GM18873 (cell line): ENCODE results near the gene GMEB1.
"Not testable (repeated sequence)": the region's sequence is repeated elsewhere in the genome, so short reads cannot be mapped to it uniquely, and the experiment has no call there.

Experiments used
- ATAC-seq: cut with Tn5 transposase; IDR thresholded peaks from one replicate; pipeline ENCODE4 v1.9.1; 2021; ENCODE audit warnings: mild to moderate bottlenecking, moderate library complexity, moderate number of reproducible peaks; ENCODE audit not compliant: unreplicated experiment, low FRiP score

Gene GMEB1

DNA sequence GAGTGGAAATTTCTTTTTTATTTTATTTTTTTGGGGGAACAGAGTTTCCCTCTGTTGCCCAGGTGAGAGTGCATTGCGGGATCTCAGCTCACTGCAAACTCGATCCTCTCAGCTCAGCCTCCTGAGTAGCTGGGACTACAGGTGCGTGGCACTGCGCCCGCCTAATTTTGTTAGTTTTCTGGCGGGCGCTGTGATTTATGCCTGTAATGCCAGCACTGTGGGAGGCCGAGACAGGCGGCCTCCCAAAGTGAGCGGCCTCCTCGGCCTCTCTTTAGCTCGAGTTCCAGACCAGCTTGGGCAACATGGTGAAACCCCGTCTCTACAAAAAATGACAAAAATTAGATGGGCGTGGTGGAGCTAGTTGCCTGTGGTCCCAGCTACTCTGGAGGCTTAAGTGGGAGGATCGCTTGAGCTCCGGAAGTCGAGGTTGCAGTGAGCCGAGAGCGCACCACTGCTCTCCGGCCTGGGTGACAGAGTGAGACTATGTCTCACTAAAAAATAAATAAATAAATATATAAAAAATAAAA lies 2.7 kb downstream of the GMEB1 start:
- no peak for ATAC-seq

DNA sequence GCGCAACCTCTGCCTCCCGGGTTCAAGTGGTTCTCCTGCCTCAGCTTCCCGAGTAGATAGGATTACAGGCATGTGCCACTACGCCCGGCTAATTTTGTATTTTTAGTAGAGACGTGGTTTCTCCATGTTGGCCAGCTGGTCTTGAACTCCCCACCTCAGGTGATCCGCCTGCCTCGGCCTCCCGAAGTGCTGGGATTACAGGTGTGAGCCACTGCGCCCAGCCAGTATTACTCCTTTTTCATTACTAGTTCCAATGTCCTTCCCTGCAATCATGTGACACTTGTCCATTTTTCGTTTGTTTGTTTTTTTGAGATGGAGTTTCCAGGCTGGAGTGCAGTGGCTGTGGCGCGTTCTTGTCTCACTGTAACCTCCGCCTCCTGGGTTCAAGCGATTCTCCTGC lies 4.4 kb downstream of the GMEB1 start:
- not testable (repeated sequence) for ATAC-seq

DNA sequence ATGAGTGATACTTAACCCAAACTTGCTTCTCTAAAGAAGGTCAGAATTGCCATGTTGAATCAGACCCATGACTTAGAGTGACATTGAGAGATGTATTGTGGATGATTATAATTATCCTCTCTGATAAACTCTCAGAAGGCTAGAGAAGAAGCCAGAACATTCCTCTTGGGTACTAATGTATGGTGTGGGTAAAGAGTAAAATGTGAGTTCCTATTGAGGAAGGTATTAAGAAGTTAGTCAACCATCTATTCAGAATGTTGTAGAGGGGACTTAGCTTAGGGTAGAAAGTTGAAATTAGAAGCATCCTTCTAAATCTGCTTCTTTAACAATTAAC lies 7.3 kb downstream of the GMEB1 start:
- ATAC-seq, result no peak

GRCh38 chr1:28680151-28680550 lies 11.6 kb downstream of the GMEB1 start:
- no peak for ATAC-seq

DNA sequence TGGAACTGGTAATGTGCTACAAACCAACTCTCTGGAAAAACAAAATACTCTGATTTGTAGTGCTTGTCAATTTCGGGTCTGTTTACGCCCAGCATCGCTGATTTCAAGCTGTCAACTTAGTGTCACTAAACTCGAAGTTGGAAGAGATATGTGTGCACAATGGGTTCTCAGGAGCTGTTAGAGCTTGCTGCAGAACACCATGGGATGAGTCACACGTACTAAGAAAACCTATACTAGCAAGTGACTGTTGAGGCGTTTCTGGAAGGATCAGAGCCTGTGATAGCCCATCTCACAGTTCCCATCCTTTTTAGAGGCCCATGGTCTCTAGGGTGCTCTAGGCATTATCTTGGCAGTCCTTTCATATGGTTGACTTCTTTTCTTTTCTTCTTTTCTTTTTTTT lies 14.3 kb downstream of the GMEB1 start:
- no peak for ATAC-seq

- ATAC-seq, result no peak
Measured at GRCh38 chr1:28684937-28685336, 16.4 kb downstream of the GMEB1 start.

DNA sequence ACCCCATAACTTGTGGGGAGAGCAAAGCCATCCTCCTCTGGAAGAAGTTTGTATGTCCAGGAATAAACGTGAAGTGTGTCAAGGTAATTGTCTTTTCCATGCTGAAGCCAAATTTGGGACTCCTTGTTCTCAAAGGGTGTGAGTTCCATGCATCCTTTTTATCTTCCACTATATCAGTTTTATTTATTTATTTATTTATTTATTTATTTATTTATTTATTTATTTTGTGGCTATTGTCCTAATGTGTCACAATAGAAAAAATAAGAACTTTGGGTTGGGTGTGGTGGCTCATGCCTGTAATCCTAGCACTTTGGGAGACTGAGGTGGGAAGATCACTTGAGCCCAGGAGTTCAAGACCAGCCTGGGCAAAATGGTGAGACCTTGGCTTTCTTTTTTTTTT lies 23.0 kb downstream of the GMEB1 start:
- ATAC-seq, result not testable (repeated sequence)

DNA sequence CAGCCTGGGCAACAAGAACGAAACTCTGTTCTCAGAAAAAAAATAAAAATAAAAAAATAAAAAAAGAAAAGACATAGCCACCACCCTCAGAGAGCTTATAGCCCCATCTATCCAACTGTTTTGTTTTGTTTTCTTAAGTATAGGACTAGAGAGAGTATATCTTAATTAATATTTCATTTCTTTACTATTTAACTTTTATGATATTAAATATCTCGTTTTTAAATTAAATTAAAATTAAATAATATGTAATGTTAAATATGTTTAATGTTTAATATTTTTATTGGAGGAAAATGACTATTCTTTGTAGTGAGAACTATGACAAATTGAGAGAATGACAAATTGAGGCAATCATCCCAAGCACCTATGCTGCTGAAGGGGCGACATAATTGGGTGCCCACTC lies 35.0 kb downstream of the GMEB1 start:
- no peak for ATAC-seq

DNA sequence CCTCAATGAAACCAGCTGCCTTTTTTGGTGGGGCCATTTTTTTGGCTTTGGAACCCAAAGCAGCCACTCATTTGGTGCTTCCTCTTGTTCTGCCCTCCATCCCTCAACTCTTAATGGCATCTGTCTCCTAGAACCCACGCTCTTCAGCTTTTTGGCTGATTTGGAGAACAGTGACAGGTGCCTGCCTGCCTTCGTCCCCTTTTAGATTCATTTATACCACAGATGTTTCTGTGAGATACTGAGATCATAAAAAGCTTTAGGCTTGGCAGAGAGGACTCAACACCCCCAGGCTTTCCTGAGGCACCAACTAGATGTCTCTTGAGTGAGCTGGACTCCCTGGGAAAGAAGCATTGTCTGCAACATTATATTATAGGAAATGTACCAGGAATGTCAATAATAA lies 47.8 kb downstream of the GMEB1 start:
- no peak for ATAC-seq

- no peak for ATAC-seq
Measured at GRCh38 chr1:28718166-28718565, 49.6 kb downstream of the GMEB1 start.

GRCh38 chr1:28718586-28719331 lies 50.2 kb downstream of the GMEB1 start:
- no peak for ATAC-seq

DNA sequence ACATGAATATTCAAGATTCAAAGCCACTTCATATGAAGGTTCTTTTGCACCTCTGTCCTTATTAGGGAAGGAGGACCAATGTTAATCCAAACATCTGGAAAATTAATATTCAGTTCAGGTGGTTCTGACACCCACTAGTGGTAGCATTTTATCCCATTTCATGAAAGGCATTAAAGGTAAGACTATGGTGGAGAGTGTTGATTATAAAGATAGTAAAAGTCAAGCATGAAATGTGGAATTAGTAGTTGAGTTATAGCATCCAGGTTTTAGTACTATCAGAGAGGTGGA lies 50.7 kb downstream of the GMEB1 start:
- no peak for ATAC-seq

- ATAC-seq, result no peak
Measured at GRCh38 chr1:28720376-28720775, 51.8 kb downstream of the GMEB1 start.

- ATAC-seq, result not testable (repeated sequence)
Measured at GRCh38 chr1:28721927-28722326, 53.3 kb downstream of the GMEB1 start.

- ATAC-seq, result not testable (repeated sequence)
Measured at GRCh38 chr1:28725365-28725764, 56.8 kb downstream of the GMEB1 start.

DNA sequence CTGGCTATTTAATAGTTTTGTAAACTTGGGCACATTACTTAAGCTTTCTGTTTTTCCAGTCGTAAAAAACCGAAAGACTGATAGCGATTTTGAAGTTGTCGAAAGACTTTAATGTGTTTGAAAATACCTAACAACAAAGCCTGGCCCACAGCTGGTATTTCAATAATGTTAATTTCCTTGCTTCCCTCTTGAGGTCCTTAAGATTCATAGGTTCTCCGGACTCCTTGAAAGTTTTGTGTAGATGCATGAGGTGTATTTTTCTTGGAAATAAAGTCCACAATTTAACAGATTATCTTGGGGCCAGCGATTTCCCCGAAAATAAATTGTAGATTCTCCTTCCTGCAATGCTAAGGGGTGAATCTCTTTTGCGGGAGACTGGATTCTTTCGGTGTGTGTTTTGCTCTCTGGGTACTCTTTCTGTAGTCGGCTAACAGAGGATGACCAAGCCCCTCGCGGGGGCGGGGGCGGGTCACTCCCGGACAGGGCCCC lies 67.4 kb downstream of the GMEB1 start:
- no peak for ATAC-seq

- ATAC-seq, result peak; percentile 80
Measured at GRCh38 chr1:28736450-28737306, 68.1 kb downstream of the GMEB1 start, which contains the start of gene YTHDF2. Gene YTHDF2, plus strand, starts transcription at chr1:28736940. Its CDS starts 181 bp downstream, at chr1:28737121.

DNA sequence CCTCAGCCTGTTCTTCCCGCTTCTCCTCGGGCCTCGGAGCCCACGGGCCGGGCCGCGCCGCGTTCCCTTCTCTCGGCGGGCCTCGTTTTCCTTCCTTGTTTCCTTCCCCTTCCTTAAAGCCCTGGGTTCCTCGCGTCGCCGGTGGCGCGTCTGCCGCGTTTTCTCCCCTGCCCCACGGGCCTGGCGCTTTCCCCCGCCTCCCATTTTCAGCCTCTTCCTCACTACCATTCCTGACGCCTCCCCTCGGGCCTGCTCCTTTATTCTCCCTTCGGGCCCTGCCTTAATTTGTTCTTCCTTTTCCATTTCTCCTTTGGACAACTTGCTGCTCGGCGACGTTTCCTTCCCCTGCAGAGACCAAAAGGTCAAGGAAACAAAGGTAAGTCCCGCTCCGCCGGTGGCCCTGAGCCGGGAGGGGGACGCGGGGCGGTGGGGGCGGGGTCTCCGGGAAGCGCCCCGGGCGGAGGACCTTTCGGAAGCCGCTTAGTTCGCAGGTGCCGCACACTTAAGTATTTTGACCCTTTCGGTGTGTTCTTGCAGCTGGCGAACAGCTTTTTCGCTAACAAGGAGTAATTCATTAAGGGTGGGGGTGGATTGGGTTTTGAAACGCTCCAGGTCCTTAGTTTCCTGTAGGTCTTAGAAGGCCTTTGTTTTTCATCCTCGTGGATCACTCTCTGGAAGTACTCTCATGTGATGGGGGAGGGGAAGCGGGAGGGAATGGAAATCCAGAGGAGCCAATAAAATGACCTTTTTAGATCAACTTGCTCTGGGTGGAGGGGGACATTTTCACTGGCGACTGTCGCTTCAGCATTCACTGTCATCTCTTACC lies 68.9 kb downstream of the GMEB1 start:
- ATAC-seq, result peak; percentile 14

GRCh38 chr1:28740118-28740517 lies 71.5 kb downstream of the GMEB1 start:
- no peak for ATAC-seq

DNA sequence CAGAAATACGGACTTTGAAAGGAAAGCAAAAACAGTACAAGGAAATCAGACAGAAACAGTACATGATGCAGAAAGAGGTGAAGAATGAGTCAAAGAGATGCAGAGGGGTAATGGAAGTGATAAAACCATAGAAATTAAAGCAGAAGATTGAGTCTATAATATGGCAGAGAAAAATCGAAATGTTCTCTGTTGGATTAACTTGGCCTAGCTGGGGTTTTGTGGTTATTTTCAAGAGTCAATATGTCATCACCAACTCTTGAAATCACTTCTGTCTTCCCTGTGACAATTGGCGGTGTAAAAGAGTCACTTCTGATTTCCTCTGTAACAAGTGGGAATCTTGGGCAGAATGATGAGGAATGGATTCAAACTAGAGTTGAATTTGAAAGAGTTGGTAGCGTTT lies 75.6 kb downstream of the GMEB1 start:
- no peak for ATAC-seq
